ENCODE measurements around the gene PPP3CA.

The PPP3CA gene

GRCh38 chr4:101022151-101023024, 324.9 kb downstream of the PPP3CA start:
- TF ChIP-seq CTCF (IDR thresholded peaks at IDR 0.05) = no peak
- Histone ChIP-seq H3K4me3 (ENCODE audit: low read depth, low read length) (no peak overlapping the region), H3K27ac (no peak overlapping the region), H3K4me1 (no peaks in the 10 kb centered on the region), H3K79me2 (no peaks in the 10 kb centered on the region), H2AFZ (no peak overlapping the region), H3K36me3 (ENCODE audit: control insufficient read depth, insufficient read depth, low read length) (no peaks in the 10 kb centered on the region), H3K9ac (no peak overlapping the region), H3K4me2 (ENCODE audit: low read length) (no peak overlapping the region), H3K9me3 (ENCODE audit: control insufficient read depth, low read length) (no peaks in the 10 kb centered on the region), H3K27me3 (ENCODE audit: control insufficient read depth, insufficient read depth, low read length) (no peaks in the 10 kb centered on the region)

GRCh38 chr4:101020956-101021355, 326.4 kb downstream of the PPP3CA start:
- Histone ChIP-seq H3K4me2 (ENCODE audit: low read length) (no peak overlapping the region), H2AFZ (no peak overlapping the region), H3K79me2 (no peaks in the 10 kb centered on the region), H3K27ac (no peak overlapping the region), H3K4me3 (ENCODE audit: low read depth, low read length) (no peak overlapping the region), H3K36me3 (ENCODE audit: control insufficient read depth, insufficient read depth, low read length) (no peaks in the 10 kb centered on the region), H3K4me1 (no peaks in the 10 kb centered on the region), H3K9me3 (ENCODE audit: control insufficient read depth, low read length) (no peaks in the 10 kb centered on the region), H3K27me3 (ENCODE audit: control insufficient read depth, insufficient read depth, low read length) (no peaks in the 10 kb centered on the region), H3K9ac (no peak overlapping the region)
- no peak for TF ChIP-seq CTCF (IDR thresholded peaks at IDR 0.05)

- Histone ChIP-seq H3K27me3 (ENCODE audit: control insufficient read depth, insufficient read depth, low read length) (no peaks in the 10 kb centered on the region), H3K79me2 (no peaks in the 10 kb centered on the region), H3K9ac (no peak overlapping the region), H2AFZ (no peak overlapping the region), H3K4me1 (no peaks in the 10 kb centered on the region), H3K36me3 (ENCODE audit: control insufficient read depth, insufficient read depth, low read length) (no peaks in the 10 kb centered on the region), H3K9me3 (ENCODE audit: control insufficient read depth, low read length) (no peaks in the 10 kb centered on the region), H3K4me2 (ENCODE audit: low read length) (no peak overlapping the region), H3K4me3 (ENCODE audit: low read depth, low read length) (no peak overlapping the region), H3K27ac (no peak overlapping the region)
- no peak for TF ChIP-seq CTCF (IDR thresholded peaks at IDR 0.05)
Observed at GRCh38 chr4:101019941-101020401, 327.4 kb downstream of the PPP3CA start.

- no peak for TF ChIP-seq CTCF (IDR thresholded peaks at IDR 0.05)
Observed at GRCh38 chr4:101019313-101019712, 328.0 kb downstream of the PPP3CA start.

GRCh38 chr4:101018836-101019235, 328.5 kb downstream of the PPP3CA start:
- H3K9ac ChIP-seq = no peak overlapping the region
- H3K4me1 ChIP-seq = no peaks in the 10 kb centered on the region
- TF ChIP-seq CTCF (IDR thresholded peaks at IDR 0.05) = no peak
- no peaks in the 10 kb centered on the region for H3K9me3 ChIP-seq (ENCODE audit: control insufficient read depth, low read length)
- no peak overlapping the region for H3K27ac ChIP-seq
- H3K4me2 ChIP-seq (ENCODE audit: low read length) = no peak overlapping the region
- H3K36me3 ChIP-seq (ENCODE audit: control insufficient read depth, insufficient read depth, low read length) = no peaks in the 10 kb centered on the region
- no peak overlapping the region for H2AFZ ChIP-seq
- H3K79me2 ChIP-seq = no peaks in the 10 kb centered on the region
- no peak overlapping the region for H3K4me3 ChIP-seq (ENCODE audit: low read depth, low read length)
- no peaks in the 10 kb centered on the region for H3K27me3 ChIP-seq (ENCODE audit: control insufficient read depth, insufficient read depth, low read length)

More at GRCh38 chr4:101019313-101019712, 328.0 kb downstream of the PPP3CA start:
- Histone ChIP-seq H3K9me3 (ENCODE audit: control insufficient read depth, low read length) (no peaks in the 10 kb centered on the region), H3K27ac (no peak overlapping the region), H3K79me2 (no peaks in the 10 kb centered on the region), H3K4me3 (ENCODE audit: low read depth, low read length) (no peak overlapping the region), H3K4me1 (no peaks in the 10 kb centered on the region), H3K4me2 (ENCODE audit: low read length) (no peak overlapping the region), H3K27me3 (ENCODE audit: control insufficient read depth, insufficient read depth, low read length) (no peaks in the 10 kb centered on the region), H3K36me3 (ENCODE audit: control insufficient read depth, insufficient read depth, low read length) (no peaks in the 10 kb centered on the region), H3K9ac (no peak overlapping the region), H2AFZ (no peak overlapping the region)
